Upper lobe of left lung (tissue), 6 donors: Measurements from ENCODE around the gene UBASH3A. TPM values are rescaled to one million over a fixed set of nuclear protein-coding genes. Genes with fewer than 3 reads are reported as not detected.
A peak's percentile ranks its signal among the peaks of the same experiment; 100 is the strongest.

Experiments
- ATAC-seq, 2 donors: fragments of 200-7000 bp; cut with Tn5 transposase; one replicate each; pipeline ENCODE4 v1.9.1; 2022; ENCODE audit warnings: mild to moderate bottlenecking in 2 of 2, moderate library complexity in 2 of 2; ENCODE audit not compliant: low FRiP score in 2 of 2
- DNase-seq, 2 donors: peaks; one replicate each; pipeline ENCODE4 v3.0.0-alpha.2; 2019 to 2020
- H3K27ac ChIP-seq, 4 donors: fragments of 200-600 bp; sonication (generic); one replicate each; pipeline ENCODE4 v1.5.1; 2016 to 2019
- H3K27me3 ChIP-seq, 4 donors: fragments of 200-600 bp; sonication (generic); one replicate each; pipeline ENCODE4 v1.5.1; 2017 to 2019
- H3K36me3 ChIP-seq, 4 donors: fragments of 200-600 bp; sonication (generic); one replicate each; pipeline ENCODE4 v1.5.1; 2016 to 2019
- H3K4me1 ChIP-seq, 4 donors: fragments of 200-600 bp; sonication (generic); one replicate each; pipeline ENCODE4 v1.5.1; 2018 to 2019
- H3K4me3 ChIP-seq, 4 donors: fragments of 200-600 bp; sonication (generic); one replicate each; pipeline ENCODE4 v1.5.1; 2017 to 2019; ENCODE audit warnings: mild to moderate bottlenecking in 2 of 4, moderate library complexity in 1 of 4
- H3K9me3 ChIP-seq, 4 donors: fragments of 200-600 bp; sonication (generic); one replicate each; pipeline ENCODE4 v1.5.1; 2018 to 2019
- EP300 ChIP-seq, 4 donors: sonication (generic); formaldehyde crosslinking; IDR thresholded peaks; one replicate each; pipeline ENCODE4 v1.5.1; 2017; ENCODE audit warnings: antibody characterized with exemption in 4 of 4, control low read depth in 2 of 4
- POLR2A ChIP-seq, 4 donors: fragments of 450-650 bp; IDR thresholded peaks; one replicate each; pipeline ENCODE4 v1.5.1; 2016 to 2017; ENCODE audit warnings: antibody characterized with exemption in 4 of 4, mild to moderate bottlenecking in 2 of 4
- POLR2AphosphoS5 ChIP-seq, 2 donors: sonication (generic); formaldehyde crosslinking; IDR thresholded peaks; one replicate each; pipeline ENCODE4 v1.5.1; 2017; ENCODE audit warnings: antibody characterized with exemption in 2 of 2
- WGBS, 2 donors: methylation state at CpG; one replicate each; pipeline ENCODE4 v1.1.5; 2017 to 2018; 5-methylcytosine and 5-hydroxymethylcytosine counted together
- total RNA-seq, 6 donors: library from RNA; depleted of rRNA in 4 of 6; stranded (reverse); fragments of >200 nt in 4 of 6; gene quantifications; one replicate each; pipeline versions ENCODE4 v1.1.0 to v1.2.1, GENCODE V29; 2016 to 2021
- TF ChIP-seq, protein P1 (sequence below), 6 experiments: fragments of 450-650 bp in 4 of 6; fragments of 200-600 bp in 2 of 6; sonication (generic) in 2 of 6; IDR thresholded peaks; one replicate each; pipeline ENCODE4 v1.5.1; 2016 to 2019; ENCODE audit warnings: antibody characterized with exemption in 6 of 6
- donor health status: DM: no; HTN: no; CAD: no; lungs with moderate emphysema.
- donor health status: DM: no; HTN: yes; CAD: no; lungs with severe emphysema.

UBASH3A gene
- total RNA-seq, 6 donors from 2014 or later: 1.4 to 7.3 (median 2.9) TPM; not detected in 1

DNA sequence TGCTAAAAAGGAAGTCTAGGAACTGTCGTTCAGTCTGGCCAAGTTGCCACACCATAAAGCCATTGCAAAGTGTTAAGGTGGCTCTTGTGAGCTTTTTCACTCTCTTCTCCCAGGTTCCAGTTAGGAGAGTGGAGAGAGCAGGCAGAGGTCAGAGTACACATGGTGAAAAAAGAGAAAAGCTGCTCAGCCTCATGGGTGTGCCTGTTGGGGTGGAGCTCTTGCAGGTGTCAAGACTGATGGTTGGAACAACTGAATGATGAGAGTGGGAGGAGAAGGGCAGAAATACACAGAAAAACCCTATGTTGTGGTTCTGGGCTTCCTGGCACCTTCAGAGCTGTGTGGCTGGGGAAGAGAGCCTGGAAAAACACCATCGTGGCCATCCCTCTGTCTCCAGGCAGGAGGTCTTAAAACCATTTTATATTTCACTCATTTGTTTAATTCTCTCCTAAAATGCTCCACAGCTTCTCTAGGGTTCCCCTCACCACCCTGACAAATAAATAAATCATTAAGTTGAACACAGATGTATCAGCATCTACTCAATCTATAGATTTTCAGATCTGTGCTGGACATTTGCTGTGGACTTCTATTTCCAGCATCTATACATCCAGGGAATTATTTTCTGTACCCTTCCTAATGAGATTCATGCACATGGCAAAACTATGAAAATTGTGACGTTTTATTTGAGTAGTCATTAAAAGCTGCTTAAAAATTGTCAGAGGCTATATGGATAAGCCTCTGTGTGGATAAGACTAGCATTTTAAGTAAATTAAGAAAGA is 17.5 kb downstream of the UBASH3A start:
- Histone ChIP-seq H3K27ac (no peak overlapping the region), H3K36me3 (no peaks in the 10 kb centered on the region), H3K27me3 (no peaks in the 10 kb centered on the region), H3K4me3 (no peak overlapping the region), H3K9me3 (no peaks in the 10 kb centered on the region), H3K4me1 (peaks cover 0 to 19% (median 9%) of the 10 kb centered on the region in 4 donors)
- 72 to 73% methylated on average over 3 of the region's 3 CpGs for WGBS, 2 donors
- DNase-seq (no peak), ATAC-seq (no peak)
- TF ChIP-seq, protein P1, sequence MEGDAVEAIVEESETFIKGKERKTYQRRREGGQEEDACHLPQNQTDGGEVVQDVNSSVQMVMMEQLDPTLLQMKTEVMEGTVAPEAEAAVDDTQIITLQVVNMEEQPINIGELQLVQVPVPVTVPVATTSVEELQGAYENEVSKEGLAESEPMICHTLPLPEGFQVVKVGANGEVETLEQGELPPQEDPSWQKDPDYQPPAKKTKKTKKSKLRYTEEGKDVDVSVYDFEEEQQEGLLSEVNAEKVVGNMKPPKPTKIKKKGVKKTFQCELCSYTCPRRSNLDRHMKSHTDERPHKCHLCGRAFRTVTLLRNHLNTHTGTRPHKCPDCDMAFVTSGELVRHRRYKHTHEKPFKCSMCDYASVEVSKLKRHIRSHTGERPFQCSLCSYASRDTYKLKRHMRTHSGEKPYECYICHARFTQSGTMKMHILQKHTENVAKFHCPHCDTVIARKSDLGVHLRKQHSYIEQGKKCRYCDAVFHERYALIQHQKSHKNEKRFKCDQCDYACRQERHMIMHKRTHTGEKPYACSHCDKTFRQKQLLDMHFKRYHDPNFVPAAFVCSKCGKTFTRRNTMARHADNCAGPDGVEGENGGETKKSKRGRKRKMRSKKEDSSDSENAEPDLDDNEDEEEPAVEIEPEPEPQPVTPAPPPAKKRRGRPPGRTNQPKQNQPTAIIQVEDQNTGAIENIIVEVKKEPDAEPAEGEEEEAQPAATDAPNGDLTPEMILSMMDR (IDR thresholded peaks at IDR 0.05): no peak
- no peak for TF ChIP-seq EP300 (IDR thresholded peaks at IDR 0.05)
- no peak for TF ChIP-seq POLR2AphosphoS5 (IDR thresholded peaks at IDR 0.05)
- no peak for TF ChIP-seq POLR2A (IDR thresholded peaks at IDR 0.05)

DNA sequence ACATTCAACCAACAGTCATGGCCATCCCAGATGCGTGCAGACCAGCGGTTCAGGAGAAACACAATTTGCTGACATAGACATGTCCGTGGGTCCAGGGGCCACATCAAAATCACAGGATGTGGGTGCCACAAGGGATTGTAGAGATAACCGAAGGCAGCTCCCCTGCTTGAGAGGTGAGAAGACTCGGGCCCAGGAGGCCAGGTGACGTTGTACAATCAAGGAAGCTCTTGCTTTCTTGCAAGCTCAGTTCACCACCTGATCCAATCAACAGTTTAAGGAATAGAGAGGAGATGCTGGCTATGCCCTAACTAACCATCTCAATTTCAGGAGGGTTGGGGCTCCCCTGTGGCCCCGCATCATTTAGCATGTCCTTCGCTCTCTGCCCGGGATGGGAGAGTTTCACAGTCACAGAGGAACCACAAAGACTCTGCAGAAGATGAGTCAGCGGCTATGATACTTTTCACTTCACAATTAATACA is 19.5 kb downstream of the UBASH3A start:
- H3K9me3 ChIP-seq: no peaks in the 10 kb centered on the region
- no peak overlapping the region for H3K27ac ChIP-seq
- no peaks in the 10 kb centered on the region for H3K36me3 ChIP-seq
- no peak overlapping the region for H3K4me3 ChIP-seq
- no peaks in the 10 kb centered on the region for H3K27me3 ChIP-seq
- ATAC-seq: no peak
- TF ChIP-seq POLR2AphosphoS5 (IDR thresholded peaks at IDR 0.05) (no peak), POLR2A (IDR thresholded peaks at IDR 0.05) (no peak), EP300 (IDR thresholded peaks at IDR 0.05) (no peak)
- TF ChIP-seq, protein P1 (IDR thresholded peaks at IDR 0.05): no peak
- peaks cover 0 to 19% (median 9%) of the 10 kb centered on the region in 4 donors for H3K4me1 ChIP-seq
- WGBS, 2 donors: 67 to 69% methylated on average over 7 to 10 of the region's 10 CpGs
- DNase-seq: no peak

DNA sequence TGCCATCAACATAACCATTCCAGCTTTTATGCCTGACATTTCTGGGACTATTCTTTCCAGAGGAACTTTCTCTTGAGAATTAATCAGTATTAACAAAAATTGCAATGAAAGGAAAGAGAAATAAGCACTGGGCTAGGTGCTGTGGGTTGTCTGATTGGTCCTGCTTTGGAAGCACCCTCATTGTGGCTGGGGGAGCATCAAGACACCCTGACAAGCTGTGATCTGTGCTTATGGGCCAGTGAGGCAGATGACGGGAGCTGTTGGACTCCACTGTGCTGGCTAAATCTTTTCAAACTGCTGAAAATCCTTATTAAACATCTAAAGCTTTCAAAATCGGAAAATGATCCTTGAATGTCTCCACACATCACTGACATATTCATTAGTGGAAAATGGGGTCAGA is 20.0 kb downstream of the UBASH3A start:
- no peaks in the 10 kb centered on the region for H3K36me3 ChIP-seq
- TF ChIP-seq EP300 (IDR thresholded peaks at IDR 0.05): no peak
- no peak for TF ChIP-seq POLR2AphosphoS5 (IDR thresholded peaks at IDR 0.05)
- TF ChIP-seq, protein P1 (IDR thresholded peaks at IDR 0.05): no peak
- TF ChIP-seq POLR2A (IDR thresholded peaks at IDR 0.05): no peak
- 80 to 94% methylated on average over 2 of the region's 2 CpGs for WGBS, 2 donors
- H3K4me3 ChIP-seq: no peak overlapping the region
- H3K4me1 ChIP-seq: peaks cover 0 to 19% (median 9%) of the 10 kb centered on the region in 4 donors
- DNase-seq (no peak), ATAC-seq (no peak)
- no peak overlapping the region for H3K27ac ChIP-seq
- H3K9me3 ChIP-seq: no peaks in the 10 kb centered on the region
- H3K27me3 ChIP-seq: no peaks in the 10 kb centered on the region

DNA sequence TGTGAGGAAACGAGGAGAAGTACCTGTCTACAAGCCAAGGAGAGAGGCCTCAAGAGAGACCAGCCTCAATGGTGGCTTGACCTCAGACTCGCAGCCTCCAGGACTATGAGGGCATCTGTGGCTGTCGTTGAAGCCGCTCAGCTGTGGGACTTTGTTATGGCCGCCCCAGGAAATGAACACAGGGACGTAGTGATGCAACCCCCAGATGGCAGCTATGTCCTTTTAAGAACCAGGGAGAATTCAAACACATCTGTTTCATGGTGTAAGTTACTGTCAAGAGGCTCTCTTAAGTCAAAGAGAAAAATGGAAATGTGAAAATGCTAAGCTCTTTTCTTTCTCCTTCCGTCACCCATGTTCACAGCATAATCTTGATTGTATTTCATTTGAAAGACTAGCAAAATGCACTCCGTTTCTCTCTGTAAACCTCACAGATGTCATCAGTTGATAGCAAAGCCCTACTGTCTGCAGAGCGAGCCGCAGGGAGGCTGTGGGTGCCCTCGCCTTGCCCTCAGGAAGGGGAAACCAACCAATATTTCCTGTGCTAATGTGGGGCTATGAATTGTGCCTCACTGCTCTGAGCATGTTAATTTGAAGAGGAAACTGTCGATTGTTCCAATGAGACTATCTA is 21.3 kb downstream of the UBASH3A start:
- Histone ChIP-seq H3K9me3 (no peaks in the 10 kb centered on the region), H3K4me3 (no peak overlapping the region), H3K36me3 (no peaks in the 10 kb centered on the region), H3K27me3 (no peaks in the 10 kb centered on the region), H3K27ac (peak overlapping the region in 2 of 4 donors; percentile 4 to 33), H3K4me1 (peaks cover 0 to 19% (median 9%) of the 10 kb centered on the region in 4 donors)
- TF ChIP-seq, protein P1 (IDR thresholded peaks at IDR 0.05): no peak
- no peak for TF ChIP-seq POLR2A (IDR thresholded peaks at IDR 0.05)
- no peak for TF ChIP-seq EP300 (IDR thresholded peaks at IDR 0.05)
- no peak for TF ChIP-seq POLR2AphosphoS5 (IDR thresholded peaks at IDR 0.05)
- peak in 1 of 2 donors; percentile 32 for DNase-seq
- peak in 1 of 2 donors; percentile 36 for ATAC-seq
- WGBS, 2 donors: 40 to 44% methylated on average over 12 of the region's 12 CpGs
